Parathyroid adenoma (tissue), 2 donors: ENCODE results near the gene TNFRSF18.

Experiments
- H2AFZ ChIP-seq: fragments of 300-600 bp; sonication (generic); one replicate; pipeline ENCODE4 v1.7.0; 2017; ENCODE audit warnings: antibody characterized with exemption, mild to moderate bottlenecking
- H3K27ac ChIP-seq: fragments of 300-600 bp; sonication (generic); one replicate; pipeline ENCODE4 v1.7.0; 2017
- H3K27me3 ChIP-seq: fragments of 300-600 bp; sonication (generic); one replicate; pipeline ENCODE4 v1.7.0; 2017; ENCODE audit warnings: low read length; ENCODE audit not compliant: control insufficient read depth, insufficient read depth
- H3K36me3 ChIP-seq: fragments of 300-600 bp; sonication (generic); one replicate; pipeline ENCODE4 v1.7.0; 2017; ENCODE audit warnings: low read length; ENCODE audit not compliant: control insufficient read depth, insufficient read depth
- H3K4me1 ChIP-seq: fragments of 300-600 bp; sonication (generic); one replicate; pipeline ENCODE4 v1.7.0; 2017; ENCODE audit warnings: control low read depth
- H3K4me2 ChIP-seq: fragments of 300-600 bp; sonication (generic); one replicate; pipeline ENCODE4 v1.7.0; 2017; ENCODE audit warnings: low read length
- H3K4me3 ChIP-seq: fragments of 300-600 bp; sonication (generic); one replicate; pipeline ENCODE4 v1.7.0; 2017; ENCODE audit warnings: low read depth, low read length
- H3K79me2 ChIP-seq: fragments of 300-600 bp; sonication (generic); one replicate; pipeline ENCODE4 v1.7.0; 2017; ENCODE audit warnings: control low read depth
- H3K9ac ChIP-seq: fragments of 300-600 bp; sonication (generic); one replicate; pipeline ENCODE4 v1.7.0; 2017; ENCODE audit warnings: mild to moderate bottlenecking
- H3K9me3 ChIP-seq: fragments of 300-600 bp; sonication (generic); one replicate; pipeline ENCODE4 v1.7.0; 2017; ENCODE audit warnings: low read length; ENCODE audit not compliant: control insufficient read depth
- TF ChIP-seq, protein P1 (sequence below): fragments of 300-600 bp; sonication (generic); IDR thresholded peaks from one replicate; pipeline ENCODE4 v1.7.0; 2017; ENCODE audit warnings: antibody characterized with exemption, mild to moderate bottlenecking
- donor health status: primary hyperparathyroidism.

Gene TNFRSF18

DNA sequence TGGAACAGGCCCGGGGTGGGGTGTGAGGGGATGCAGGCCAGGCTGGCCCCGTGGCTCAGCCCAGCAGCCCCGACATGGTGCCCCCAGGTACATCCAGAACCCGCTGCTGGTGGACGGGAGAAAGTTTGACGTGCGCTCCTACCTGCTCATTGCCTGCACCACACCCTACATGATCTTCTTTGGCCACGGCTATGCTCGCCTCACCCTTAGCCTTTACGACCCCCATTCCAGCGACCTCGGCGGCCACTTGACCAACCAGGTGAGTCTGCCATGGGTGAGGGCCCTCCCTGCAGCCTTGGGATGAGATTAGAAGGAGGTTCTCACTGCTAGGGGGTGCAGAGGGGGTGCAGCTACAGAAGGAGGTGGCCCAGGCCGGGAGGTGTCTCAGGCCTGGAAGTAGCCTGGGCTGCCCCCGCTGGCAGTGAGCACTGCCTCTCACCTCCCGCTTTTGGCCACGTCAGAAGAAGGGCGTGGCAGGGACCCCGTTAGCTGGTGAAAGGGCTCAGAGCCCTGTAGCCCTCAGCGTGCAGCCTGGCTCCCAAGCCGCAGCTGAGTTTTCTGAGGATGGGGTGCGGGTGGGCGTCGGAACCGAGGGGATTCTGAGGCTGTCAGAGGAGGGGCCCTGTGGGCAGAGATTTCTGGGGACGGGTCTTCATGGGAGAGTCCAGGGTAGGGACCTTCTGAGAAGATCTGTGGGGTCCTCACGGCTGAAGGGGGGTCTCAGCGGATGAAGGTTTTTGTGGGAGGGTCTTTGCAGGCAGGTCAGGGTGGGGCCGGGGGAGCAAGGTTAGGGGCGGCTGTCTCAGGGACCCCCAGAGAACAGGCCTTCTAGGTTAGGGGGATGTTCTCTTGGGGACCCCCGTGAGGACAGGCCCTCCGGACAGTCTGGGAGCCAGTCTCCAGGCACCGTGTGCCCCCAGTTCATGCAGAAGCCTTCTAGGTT, 22.3 kb downstream of the TNFRSF18 start:
- H3K9me3 ChIP-seq = no peaks in the 10 kb centered on the region
- no peak overlapping the region for H3K9ac ChIP-seq
- no peaks in the 10 kb centered on the region for H3K4me1 ChIP-seq
- H3K4me3 ChIP-seq = no peak overlapping the region
- H3K4me2 ChIP-seq = no peak overlapping the region
- TF ChIP-seq, protein P1, sequence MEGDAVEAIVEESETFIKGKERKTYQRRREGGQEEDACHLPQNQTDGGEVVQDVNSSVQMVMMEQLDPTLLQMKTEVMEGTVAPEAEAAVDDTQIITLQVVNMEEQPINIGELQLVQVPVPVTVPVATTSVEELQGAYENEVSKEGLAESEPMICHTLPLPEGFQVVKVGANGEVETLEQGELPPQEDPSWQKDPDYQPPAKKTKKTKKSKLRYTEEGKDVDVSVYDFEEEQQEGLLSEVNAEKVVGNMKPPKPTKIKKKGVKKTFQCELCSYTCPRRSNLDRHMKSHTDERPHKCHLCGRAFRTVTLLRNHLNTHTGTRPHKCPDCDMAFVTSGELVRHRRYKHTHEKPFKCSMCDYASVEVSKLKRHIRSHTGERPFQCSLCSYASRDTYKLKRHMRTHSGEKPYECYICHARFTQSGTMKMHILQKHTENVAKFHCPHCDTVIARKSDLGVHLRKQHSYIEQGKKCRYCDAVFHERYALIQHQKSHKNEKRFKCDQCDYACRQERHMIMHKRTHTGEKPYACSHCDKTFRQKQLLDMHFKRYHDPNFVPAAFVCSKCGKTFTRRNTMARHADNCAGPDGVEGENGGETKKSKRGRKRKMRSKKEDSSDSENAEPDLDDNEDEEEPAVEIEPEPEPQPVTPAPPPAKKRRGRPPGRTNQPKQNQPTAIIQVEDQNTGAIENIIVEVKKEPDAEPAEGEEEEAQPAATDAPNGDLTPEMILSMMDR = no peak
- no peaks in the 10 kb centered on the region for H3K79me2 ChIP-seq
- no peaks in the 10 kb centered on the region for H3K36me3 ChIP-seq
- no peak overlapping the region for H3K27ac ChIP-seq
- H3K27me3 ChIP-seq = no peaks in the 10 kb centered on the region
- H2AFZ ChIP-seq = no peak overlapping the region

DNA sequence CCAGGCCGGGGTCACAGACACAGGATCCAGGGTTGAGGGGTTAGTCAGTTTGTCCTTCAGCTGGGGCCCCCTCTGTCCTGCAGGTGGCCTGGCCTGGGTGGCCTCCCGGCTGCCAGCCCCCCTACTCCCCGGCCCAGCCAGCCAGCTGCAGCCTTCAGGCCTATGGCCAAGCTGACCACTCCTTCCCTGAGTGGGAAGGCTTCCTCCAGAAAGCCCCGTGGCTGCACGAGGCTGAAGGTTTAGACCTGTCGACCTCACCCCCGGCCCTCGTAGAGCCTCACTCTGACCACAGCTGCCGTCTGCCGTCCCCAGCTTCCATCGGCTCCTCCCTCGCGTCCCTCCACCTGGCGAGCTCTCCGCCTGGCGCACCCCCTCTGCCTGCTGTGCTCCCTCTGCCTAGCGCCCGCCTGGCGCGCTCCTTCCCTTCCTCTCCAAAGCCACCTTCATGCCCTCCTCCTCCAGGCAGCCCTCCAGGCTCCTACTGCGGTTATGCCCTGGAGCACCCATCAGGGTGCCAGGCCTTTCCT, 23.1 kb downstream of the TNFRSF18 start:
- H3K36me3 ChIP-seq = no peaks in the 10 kb centered on the region
- no peak overlapping the region for H3K4me2 ChIP-seq
- TF ChIP-seq, protein P1 = no peak
- no peak overlapping the region for H3K4me3 ChIP-seq
- H3K79me2 ChIP-seq = no peaks in the 10 kb centered on the region
- no peaks in the 10 kb centered on the region for H3K4me1 ChIP-seq
- H3K9ac ChIP-seq = no peak overlapping the region
- no peaks in the 10 kb centered on the region for H3K9me3 ChIP-seq
- H2AFZ ChIP-seq = no peak overlapping the region
- H3K27me3 ChIP-seq = no peaks in the 10 kb centered on the region
- H3K27ac ChIP-seq = no peak overlapping the region

DNA sequence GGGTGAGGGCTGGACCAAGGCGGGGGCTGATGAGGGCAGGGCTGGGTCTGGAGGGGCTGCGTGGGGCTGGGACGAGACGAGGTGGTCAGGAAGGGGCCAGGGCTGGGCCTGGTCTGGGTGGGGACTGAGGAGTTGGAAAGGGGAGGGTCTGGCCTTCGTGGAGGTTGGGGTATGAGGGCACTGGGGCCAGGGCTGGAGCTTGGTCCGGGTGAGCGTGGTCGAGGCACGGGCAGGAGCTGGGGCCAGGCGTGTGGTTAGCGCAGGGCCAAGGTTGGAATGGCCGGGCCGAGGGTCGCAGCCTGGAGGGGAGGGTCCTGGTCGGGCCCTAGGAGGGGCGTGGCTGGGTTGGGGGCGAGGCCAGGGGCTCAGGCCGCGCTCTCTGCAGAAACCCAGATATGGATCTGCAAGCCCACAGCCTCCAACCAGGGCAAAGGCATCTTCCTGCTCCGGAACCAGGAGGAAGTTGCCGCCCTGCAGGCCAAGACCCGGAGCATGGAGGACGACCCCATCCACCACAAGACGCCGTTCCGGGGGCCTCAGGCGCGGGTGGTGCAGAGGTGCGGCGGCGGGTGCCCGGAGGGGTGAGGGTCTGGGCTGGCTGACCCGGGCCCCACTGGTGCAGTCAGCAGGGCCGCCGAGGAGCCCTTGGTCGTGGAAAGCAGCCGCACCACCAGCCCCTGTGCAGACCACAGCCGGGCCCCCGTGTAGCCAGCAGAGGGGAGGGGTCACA, 23.7 kb downstream of the TNFRSF18 start:
- TF ChIP-seq, protein P1 = no peak
- Histone ChIP-seq H3K4me2 (no peak overlapping the region), H3K4me1 (no peaks in the 10 kb centered on the region), H3K79me2 (no peaks in the 10 kb centered on the region), H3K9ac (no peak overlapping the region), H3K4me3 (no peak overlapping the region), H3K9me3 (no peaks in the 10 kb centered on the region), H2AFZ (no peak overlapping the region), H3K27me3 (no peaks in the 10 kb centered on the region), H3K36me3 (no peaks in the 10 kb centered on the region), H3K27ac (no peak overlapping the region)

DNA sequence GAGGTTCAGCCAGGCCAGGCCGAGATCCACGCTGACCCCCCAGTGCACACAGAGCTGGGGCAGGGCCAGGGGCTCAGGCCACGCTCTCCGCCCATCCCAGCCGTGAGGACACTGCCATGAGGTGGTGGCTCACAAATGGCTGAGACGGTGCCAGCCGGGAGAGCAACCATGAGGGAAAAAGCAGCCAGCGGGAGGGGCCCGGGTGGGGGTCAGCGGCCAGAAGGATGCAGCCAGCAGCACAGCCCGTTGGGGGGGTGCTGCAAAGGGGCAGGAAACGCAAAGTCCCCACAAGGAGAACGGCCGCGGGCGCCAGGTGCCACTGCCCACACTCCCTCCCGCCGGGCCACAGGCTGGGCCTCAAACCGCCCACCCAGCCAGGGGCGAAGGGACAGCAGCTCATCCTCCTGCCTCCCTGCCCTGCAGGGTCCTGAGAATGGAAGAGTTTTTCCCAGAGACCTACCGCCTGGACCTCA, 24.4 kb downstream of the TNFRSF18 start:
- H3K9ac ChIP-seq = no peak overlapping the region
- no peaks in the 10 kb centered on the region for H3K9me3 ChIP-seq
- H3K79me2 ChIP-seq = no peaks in the 10 kb centered on the region
- H3K27ac ChIP-seq = no peak overlapping the region
- H3K36me3 ChIP-seq = no peaks in the 10 kb centered on the region
- TF ChIP-seq, protein P1 = no peak
- H3K27me3 ChIP-seq = no peaks in the 10 kb centered on the region
- no peak overlapping the region for H2AFZ ChIP-seq
- H3K4me1 ChIP-seq = no peaks in the 10 kb centered on the region
- no peak overlapping the region for H3K4me3 ChIP-seq
- H3K4me2 ChIP-seq = no peak overlapping the region
